Measurements from ENCODE around the gene RAB11FIP3. TPM values are rescaled to one million over a fixed set of nuclear protein-coding genes. Genes with fewer than 3 reads are reported as not detected.

Gene RAB11FIP3
- total and polyA plus RNA-seq, 2 of the 13 experiments (the other 11 are each of a cell fraction or from before 2014, with no cell fraction given) = 34.3 to 57.6 TPM

- CTCF ChIA-PET (ENCODE audit: low intra/inter-chr PET ratio, low total read pairs) = no interaction called here
- no peak for TF ChIP-seq ARHGAP35 (CRISPR knock-in tag; IDR thresholded peaks at IDR 0.05; ENCODE audit: borderline replicate concordance)
- no peak for TF ChIP-seq POLR2AphosphoS5 (IDR thresholded peaks at IDR 0.05; ENCODE audit: low read depth, low read length)
- no peak for TF ChIP-seq BCLAF1 (IDR thresholded peaks at IDR 0.05)
- TF ChIP-seq ZNF567 (CRISPR knock-in tag; IDR thresholded peaks at IDR 0.05; ENCODE audit: borderline replicate concordance) = no peak
- no peak for TF ChIP-seq ZNF20 (CRISPR knock-in tag; IDR thresholded peaks at IDR 0.05)
- no peak for TF ChIP-seq AHR (CRISPR knock-in tag; IDR thresholded peaks at IDR 0.05)
- peak; percentile 79 for TF ChIP-seq PPARG (CRISPR knock-in tag; conservative IDR thresholded peaks at IDR 0.05)
- TF ChIP-seq ZNF614 (CRISPR knock-in tag; IDR thresholded peaks at IDR 0.05; ENCODE audit: borderline replicate concordance) = no peak
- no peak for TF ChIP-seq GMEB1 (CRISPR knock-in tag; IDR thresholded peaks at IDR 0.05; ENCODE audit: borderline replicate concordance)
- TF ChIP-seq ZFP90 (CRISPR knock-in tag; IDR thresholded peaks at IDR 0.05; ENCODE audit: borderline replicate concordance) = 0 out of 2 replicates have a peak, but pooled peaks have one; percentile 25
- no peak for TF ChIP-seq KLF6 (CRISPR knock-in tag; IDR thresholded peaks at IDR 0.05)
- TF ChIP-seq ZNF556 (CRISPR knock-in tag; IDR thresholded peaks at IDR 0.05; ENCODE audit: borderline replicate concordance) = no peak
- peak; percentile 31; the same call in 1 of the 2 replicates for TF ChIP-seq HNF4A (CRISPR knock-in tag; IDR thresholded peaks at IDR 0.05)
- no peak for TF ChIP-seq MXI1 (IDR thresholded peaks at IDR 0.05; ENCODE audit: borderline replicate concordance, low read depth, low read length)
- no peak for TF ChIP-seq ZNF160 (CRISPR knock-in tag; IDR thresholded peaks at IDR 0.05)
- no peak for TF ChIP-seq CAMTA2 (CRISPR knock-in tag; IDR thresholded peaks at IDR 0.05; ENCODE audit: borderline replicate concordance)
- no peak for TF ChIP-seq MIER2 (CRISPR knock-in tag; IDR thresholded peaks at IDR 0.05)
- no peak for TF ChIP-seq ZNF557 (CRISPR knock-in tag; IDR thresholded peaks at IDR 0.05)
- no peak for TF ChIP-seq NFE2L2 (IDR thresholded peaks at IDR 0.05; ENCODE audit: low read length)
- TF ChIP-seq ZKSCAN8 (CRISPR knock-in tag; IDR thresholded peaks at IDR 0.05; ENCODE audit: borderline replicate concordance) = no peak
- no peak for TF ChIP-seq CREB1 (IDR thresholded peaks at IDR 0.05)
- no peak for TF ChIP-seq CREB1 (CRISPR knock-in tag; IDR thresholded peaks at IDR 0.05)
- no peak for TF ChIP-seq MIER3 (CRISPR knock-in tag; IDR thresholded peaks at IDR 0.05; ENCODE audit: borderline replicate concordance)
These were observed 82.5 kb downstream of the RAB11FIP3 start for GRCh38 chr16:507996-508395.

More at GRCh38 chr16:507996-508395, 82.5 kb downstream of the RAB11FIP3 start:
- in situ Hi-C loops (cut with HindIII; ENCODE audit: extremely low pct_ligation_motif_present, low pct_unique_long_range_greater_than_20kb) (no loop called here), intact Hi-C loops (cut with micrococcal nuclease; ENCODE audit: unreplicated experiment) (no loop called here)
- POLR2A ChIA-PET = interaction anchor here (2.2 to 2.4 kb wide), 2 partner anchors 9 to 19 kb away, joined by 8 to 20 read pairs; partner anchors contain the start of gene CAPN15
- BruUV-seq (replicated peaks) = no TSS peak
- peak overlapping the region; percentile 32; the same call in 1 of the 2 replicates for H3K4me2 ChIP-seq (ENCODE audit: low read depth, low read length)
- FAIRE-seq (no peak), DNase-seq (ENCODE audit: low spot score) (no peak), ATAC-seq (no peak)
- peaks cover 10 to 24% of the 10 kb centered on the region in 2 experiments; a peak in 3 of 5 replicates for H3K36me3 ChIP-seq (replicated peaks in 1 of 2; ENCODE audit: control insufficient read depth in 1 of 2, insufficient read depth in 2 of 2, low read length in 2 of 2)
- no peaks in the 10 kb centered on the region for H3K9me3 ChIP-seq (ENCODE audit: low read length)
- no peaks in the 10 kb centered on the region for H3K27me3 ChIP-seq (ENCODE audit: control insufficient read depth in 1 of 2, insufficient read depth in 2 of 2, low read length in 2 of 2)
- H3K79me2 ChIP-seq (ENCODE audit: insufficient read depth, low read length) = peaks cover 5% of the 10 kb centered on the region
- H3K9ac ChIP-seq (ENCODE audit: insufficient read depth, low read depth, low read length) = no peak overlapping the region; the same call in 1 of the 2 replicates
- H2AFZ ChIP-seq (ENCODE audit: low read length) = no peak overlapping the region
- peaks cover 47% of the 10 kb centered on the region for H3K4me1 ChIP-seq (ENCODE audit: insufficient read depth, low read length)
- peak overlapping the region; percentile 73 for H3K27ac ChIP-seq (ENCODE audit: extremely low read length, insufficient read depth, low read length)
- H4K20me1 ChIP-seq (ENCODE audit: insufficient read depth, low read length) = no peaks in the 10 kb centered on the region
- 70% methylated on average over 6 of the region's 6 CpGs for WGBS (ENCODE audit: low lambda C conversion rate)
- no peak overlapping the region for H3K4me3 ChIP-seq (replicated peaks in 1 of 3; ENCODE audit: insufficient read depth in 1 of 3, low read depth in 2 of 3, low read length in 3 of 3)
